Activated CD4-positive, alpha-beta T cell treated with anti-CD3 and anti-CD28 coated beads, Interleukin-2, amount 50 U/mL, for 1 hour (primary cell): Measurements from ENCODE around the gene LRRC3B.

Source experiments
- DNase-seq: peaks from one replicate; pipeline ENCODE4 v3.0.0-alpha.2; 2020

LRRC3B gene

GRCh38 chr3:26631390-26631738, 8.8 kb downstream of the LRRC3B start:
- no peak for DNase-seq

- no peak for DNase-seq
These were observed 12.0 kb downstream of the LRRC3B start for GRCh38 chr3:26634601-26635000.

- DNase-seq = no peak
These were observed 13.6 kb downstream of the LRRC3B start for GRCh38 chr3:26636096-26636727.

DNA sequence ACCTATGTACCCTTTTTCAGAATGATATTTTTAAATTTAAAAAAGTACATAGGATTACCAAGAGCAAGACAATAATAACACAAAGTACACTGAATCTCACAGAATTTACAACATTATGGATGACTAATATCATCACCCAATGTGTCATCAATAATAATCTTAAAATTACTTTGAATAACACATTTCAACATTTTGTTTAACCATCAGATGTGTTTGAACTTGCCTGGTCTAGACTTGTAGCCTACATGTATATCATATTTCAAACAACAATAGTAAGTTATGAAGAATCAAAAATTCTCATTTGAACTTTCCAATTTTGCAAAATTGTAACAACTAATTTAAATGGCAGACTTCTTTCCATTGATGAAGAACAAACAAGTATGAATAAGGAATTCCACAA, 15.1 kb downstream of the LRRC3B start:
- DNase-seq = no peak

GRCh38 chr3:26638113-26638512, 15.5 kb downstream of the LRRC3B start:
- DNase-seq = no peak

DNA sequence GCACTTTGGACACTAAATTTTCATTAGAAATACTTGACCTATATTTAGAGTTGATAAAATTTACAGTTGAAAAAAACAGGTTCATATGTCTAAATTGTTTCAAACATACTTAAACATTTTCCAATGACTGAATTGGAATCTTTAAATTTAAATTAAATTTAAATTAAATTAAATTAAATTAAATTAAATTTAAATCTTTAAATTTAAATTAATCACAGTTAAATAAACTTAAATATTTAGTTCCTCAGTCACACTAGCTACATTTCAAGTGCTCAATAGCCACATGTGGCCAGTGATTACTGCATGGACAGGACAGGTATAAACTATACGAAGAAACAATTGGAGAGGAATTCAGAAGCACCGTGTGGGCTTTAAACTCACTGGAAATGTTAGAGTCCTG, 16.8 kb downstream of the LRRC3B start:
- no peak for DNase-seq

DNA sequence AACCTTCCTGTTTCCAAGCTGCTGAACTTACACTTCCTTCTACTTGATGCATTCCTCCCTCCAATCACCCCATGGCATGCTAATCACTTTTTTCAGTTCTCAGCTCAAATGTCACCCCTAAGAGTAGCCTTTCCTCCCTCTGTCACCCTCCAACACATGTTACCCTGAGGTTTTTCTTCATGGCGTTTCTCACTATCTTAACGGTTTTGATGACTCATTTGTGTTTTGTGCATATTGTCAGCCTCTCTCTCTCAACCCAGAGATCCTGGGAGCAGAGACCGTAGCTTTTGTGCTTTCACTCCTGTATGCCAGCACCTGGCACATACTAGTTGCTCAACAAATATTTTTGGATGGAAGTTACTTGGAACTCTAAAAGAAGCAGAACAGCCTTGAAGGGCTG, 24.5 kb downstream of the LRRC3B start:
- DNase-seq = no peak

GRCh38 chr3:26648461-26648860, 25.9 kb downstream of the LRRC3B start:
- DNase-seq = no peak

GRCh38 chr3:26652164-26652563, 29.6 kb downstream of the LRRC3B start:
- DNase-seq = no peak

- DNase-seq = no peak
These were observed 31.3 kb downstream of the LRRC3B start for GRCh38 chr3:26653811-26654425.

DNA sequence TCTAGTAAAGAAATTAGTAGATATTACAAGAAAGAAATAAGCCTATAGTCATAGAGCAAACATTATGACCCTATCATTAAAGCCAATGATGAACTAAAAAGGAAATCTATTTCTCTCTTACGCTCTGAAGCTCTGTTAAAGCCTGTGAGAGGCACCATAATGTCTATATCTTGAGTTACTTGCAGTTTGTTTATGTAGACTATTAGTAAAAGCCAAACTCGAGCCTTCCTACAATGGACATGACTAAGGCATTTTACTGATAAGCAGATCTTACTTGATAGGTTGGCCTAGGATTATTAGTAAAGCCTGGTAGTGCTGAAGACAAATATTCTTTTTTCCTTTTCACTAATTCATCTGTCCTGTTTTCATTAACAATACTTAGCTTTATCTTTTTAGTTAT, 32.7 kb downstream of the LRRC3B start:
- no peak for DNase-seq

DNA sequence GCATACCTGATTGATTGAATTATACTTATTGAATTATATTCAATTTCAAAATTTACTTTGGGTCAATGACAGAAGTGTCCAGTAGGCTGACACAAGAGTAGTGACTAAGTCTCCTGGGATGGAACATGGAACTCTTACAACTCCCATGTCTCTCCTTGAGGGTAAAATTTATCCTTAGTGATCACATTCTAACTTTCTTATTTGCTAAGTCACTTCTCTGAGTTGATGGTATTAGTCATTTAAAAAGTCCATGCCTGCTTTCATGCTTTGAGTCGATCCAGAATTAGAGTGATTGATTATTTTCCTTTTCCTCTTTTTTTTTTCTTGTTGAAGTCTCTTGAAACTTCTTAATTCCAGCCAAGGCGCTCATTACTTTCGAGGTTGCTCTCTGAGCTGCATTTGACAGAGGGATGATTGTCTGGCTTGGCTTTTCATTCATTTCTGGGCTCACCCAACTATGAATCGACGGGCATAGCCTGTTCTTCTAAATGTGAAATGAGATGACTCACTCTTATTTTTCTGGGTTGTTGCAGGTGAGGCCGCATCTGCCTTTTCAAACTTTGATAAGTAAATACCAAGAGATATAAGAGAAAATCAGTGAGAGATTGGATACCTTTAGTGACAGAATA, 34.9 kb downstream of the LRRC3B start:
- no peak for DNase-seq

GRCh38 chr3:26668171-26668570, 45.6 kb downstream of the LRRC3B start:
- DNase-seq = no peak

DNA sequence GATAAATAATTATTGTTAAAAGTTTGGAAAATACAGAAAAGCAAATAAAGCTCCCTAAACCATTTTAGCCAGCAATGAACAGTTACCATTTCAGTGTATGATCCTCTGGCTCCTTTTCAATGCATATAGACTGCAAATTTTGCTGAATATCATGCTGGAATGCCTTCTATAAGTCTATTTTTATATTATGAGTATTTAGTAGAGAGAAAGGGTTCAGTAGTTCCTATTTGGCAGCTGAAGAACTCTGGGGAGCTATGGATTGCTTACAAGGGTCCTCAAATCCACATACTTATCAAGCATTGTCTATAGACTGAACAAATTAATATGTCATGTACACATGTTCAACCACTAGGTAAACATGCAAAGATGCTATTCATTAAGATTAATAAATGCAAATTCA, 46.1 kb downstream of the LRRC3B start:
- no peak for DNase-seq

DNA sequence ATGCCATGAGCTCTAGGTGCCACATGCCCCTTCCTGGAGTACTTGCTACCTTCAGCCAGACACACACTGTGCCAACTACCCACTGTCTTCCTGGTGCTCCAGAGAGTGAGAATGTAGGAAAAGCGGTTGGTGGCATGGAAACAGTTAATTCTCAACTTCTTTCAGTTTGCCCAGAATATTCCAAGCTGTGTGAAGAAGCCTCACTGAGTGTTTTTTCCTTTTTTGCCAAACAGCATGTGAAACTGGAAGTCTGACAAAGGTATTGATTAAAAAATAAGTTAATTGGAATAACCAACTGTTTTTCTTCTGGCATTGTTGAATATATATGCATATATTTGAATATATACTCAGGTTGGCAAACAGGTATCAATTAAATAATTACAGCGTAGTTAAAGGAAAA, 52.8 kb downstream of the LRRC3B start:
- no peak for DNase-seq

- DNase-seq = no peak
These were observed 59.1 kb downstream of the LRRC3B start for GRCh38 chr3:26681632-26682031.

DNA sequence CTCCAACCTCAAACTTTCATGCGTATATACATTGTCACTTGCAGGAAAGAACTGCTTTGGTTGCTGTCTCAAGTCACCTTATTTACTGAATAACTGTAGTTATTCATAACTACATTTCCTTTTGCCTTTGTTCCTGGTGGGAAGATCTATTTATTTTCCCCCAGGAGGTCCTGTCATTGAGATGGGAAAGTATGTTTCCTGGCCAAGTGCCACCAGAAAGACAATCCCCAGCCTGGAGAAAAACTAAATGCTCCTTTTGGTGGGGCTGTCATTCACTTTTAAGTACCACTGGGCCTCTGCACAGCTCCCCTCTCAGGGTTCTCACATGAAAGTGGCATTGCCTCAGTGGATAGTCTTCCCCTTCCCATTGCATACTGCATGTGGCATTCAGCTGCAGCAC, 59.8 kb downstream of the LRRC3B start:
- no peak for DNase-seq

DNA sequence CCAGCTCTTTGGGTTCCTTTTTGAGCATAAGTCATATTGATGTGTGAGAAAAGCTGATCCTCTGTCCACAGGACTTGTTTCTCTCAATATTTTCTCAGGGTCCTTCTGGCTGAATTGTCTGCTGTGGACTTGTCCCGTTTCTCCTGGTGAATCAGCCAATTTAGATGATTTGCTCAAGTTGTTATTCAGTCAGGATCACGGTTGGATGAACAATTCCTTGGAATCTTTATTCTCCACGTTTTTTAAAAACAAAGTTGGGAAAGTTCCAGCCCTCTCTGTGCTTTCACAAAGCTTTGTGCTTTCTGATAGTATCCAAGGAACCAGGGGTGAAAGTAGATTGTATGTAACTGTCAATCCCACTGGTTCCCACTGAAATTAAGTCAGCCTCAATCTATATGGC, 61.3 kb downstream of the LRRC3B start:
- DNase-seq = no peak

DNA sequence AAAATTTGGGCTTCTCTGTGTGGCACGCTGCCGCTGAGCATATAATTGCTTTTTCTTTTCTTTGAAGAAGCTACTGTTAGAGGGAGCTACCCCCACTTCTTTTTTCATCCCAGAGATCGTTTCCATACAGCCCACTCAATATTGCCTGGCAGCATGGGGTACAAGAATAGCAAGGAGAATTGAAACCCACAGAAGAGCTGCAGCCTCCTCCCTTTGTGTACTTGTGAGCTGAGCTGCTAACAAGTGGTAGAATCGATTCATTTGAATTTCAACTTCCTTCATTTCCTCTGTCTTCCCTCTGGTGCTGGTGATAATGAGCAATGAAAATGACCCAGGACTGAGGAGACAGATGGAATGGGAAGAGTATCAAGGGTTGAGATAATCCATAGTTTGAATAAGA, 64.9 kb downstream of the LRRC3B start:
- DNase-seq = no peak

GRCh38 chr3:26699553-26699952, 77.0 kb downstream of the LRRC3B start:
- DNase-seq = no peak

DNA sequence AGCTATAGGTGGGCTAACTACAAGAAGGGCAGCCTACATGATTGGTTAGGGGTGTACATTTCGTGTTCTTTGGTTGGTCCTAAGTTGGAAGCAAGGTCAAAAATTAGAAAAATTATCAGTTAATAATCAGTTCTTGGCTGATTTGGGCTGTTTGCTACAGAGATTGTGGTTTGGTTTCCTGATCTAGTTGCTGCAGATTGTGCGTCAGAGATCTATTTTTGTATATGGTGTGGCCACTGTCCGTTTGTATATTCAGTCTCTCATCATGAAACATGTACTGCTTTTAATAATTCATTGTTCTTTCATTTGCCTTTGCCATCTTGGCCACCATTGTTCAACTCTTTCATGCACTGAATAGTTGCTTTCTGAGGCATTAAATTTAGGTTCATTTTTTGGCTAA, 80.9 kb downstream of the LRRC3B start:
- no peak for DNase-seq

- no peak for DNase-seq
These were observed 82.2 kb downstream of the LRRC3B start for GRCh38 chr3:26704736-26705135.

DNA sequence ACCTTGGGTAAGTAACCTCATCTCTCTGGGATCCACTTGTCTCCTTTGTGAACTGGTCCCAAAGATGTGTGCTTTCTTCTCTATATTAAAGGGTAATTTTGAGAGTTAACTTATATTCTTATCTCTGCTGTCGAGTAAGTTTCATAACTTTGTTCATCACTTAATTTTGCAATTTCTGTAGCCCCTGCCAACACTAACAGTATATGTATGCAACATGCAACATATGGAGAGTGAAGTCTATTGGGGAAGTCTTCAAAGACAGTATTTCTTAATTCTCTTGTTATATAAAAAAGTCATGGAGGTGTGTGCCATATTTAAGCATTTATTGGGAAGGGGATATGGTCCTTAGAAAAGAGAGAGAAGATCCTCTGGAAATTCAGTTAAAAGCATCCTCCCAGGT, 85.9 kb downstream of the LRRC3B start:
- no peak for DNase-seq

GRCh38 chr3:26712211-26713026, 89.8 kb downstream of the LRRC3B start:
- no peak for DNase-seq
